H1 (cell line): Measurements from ENCODE around the gene SURF1. TPM values are rescaled to one million over a fixed set of nuclear protein-coding genes. Genes with fewer than 3 reads are reported as not detected.

Source experiments
- CTCF ChIA-PET: fragments of 300-600 bp; sonication (Branson Sonifier 250); formaldehyde crosslinking; loops from one replicate; lab custom pipeline; 2021; ENCODE audit not compliant: partially characterized antibody; lab: Charles Lee
- POLR2A ChIA-PET: fragments of 300-600 bp; sonication (Branson Sonifier 250); formaldehyde crosslinking; loops from one replicate; lab custom pipeline; 2021; ENCODE audit warnings: inconsistent platforms; ENCODE audit not compliant: partially characterized antibody; lab: Charles Lee
- DNase-seq, 2 experiments: peaks; one replicate each; pipeline versions ENCODE4 v3.0.0 to v3.0.0-alpha.2; 2010 to 2022; ENCODE audit warnings: low spot score in 2 of 2, low read depth in 1 of 2, mixed read lengths in 1 of 2
- FAIRE-seq: peaks from 2 replicates; lab custom pipeline; 2011; peaks lifted over from hg19 to GRCh38; lab: Jason Lieb, UNC
- H2AFZ ChIP-seq: 2 replicates; pipeline ENCODE4 v1.8.1; 2012; ENCODE audit warnings: low read length, inconsistent platforms
- H2AK5ac ChIP-seq: 2 replicates; pipeline ENCODE4 v1.6.1; 2013; ENCODE audit warnings: low read depth, low read length
- H2BK120ac ChIP-seq: replicated peaks from 2 replicates; pipeline ENCODE3; 2013; ENCODE audit warnings: low read depth, low read length, inconsistent platforms
- H2BK12ac ChIP-seq: 2 replicates; pipeline ENCODE4 v1.6.1; 2013; ENCODE audit warnings: low read depth, low read length
- H2BK15ac ChIP-seq: 2 replicates; pipeline ENCODE4 v1.6.1; 2013; ENCODE audit warnings: low read length
- H2BK20ac ChIP-seq: 2 replicates; pipeline ENCODE4 v1.6.1; 2013; ENCODE audit warnings: low read length
- H2BK5ac ChIP-seq: 2 replicates; pipeline ENCODE4 v1.6.1; 2013; ENCODE audit warnings: low read depth, low read length
- H3K14ac ChIP-seq: 2 replicates; pipeline ENCODE4 v1.6.1; 2013; ENCODE audit warnings: inconsistent platforms; ENCODE audit not compliant: insufficient read length
- H3K18ac ChIP-seq: 2 replicates; pipeline ENCODE4 v1.6.1; 2013; ENCODE audit warnings: low read length; ENCODE audit errors: extremely low read depth
- H3K23ac ChIP-seq: 2 replicates; pipeline ENCODE4 v1.6.1; 2013; ENCODE audit warnings: inconsistent platforms; ENCODE audit not compliant: insufficient read length
- H3K23me2 ChIP-seq: 2 replicates; pipeline ENCODE4 v1.6.1; 2013; ENCODE audit warnings: low read depth, low read length
- H3K27ac ChIP-seq: 2 replicates; pipeline ENCODE4 v1.6.1; 2011; ENCODE audit warnings: low read depth, low read length, inconsistent platforms
- H3K27me3 ChIP-seq, 4 experiments: replicated peaks in 1 of 4; 1 replicate in 1 of 4; 2 replicates in 3 of 4; pipeline versions ENCODE4 v1.6.1 to v1.8.1; 2011 to 2013; ENCODE audit warnings: low read length in 3 of 4, mild to moderate bottlenecking in 3 of 4, inconsistent platforms in 2 of 4, mixed read lengths in 2 of 4, moderate library complexity in 1 of 4; ENCODE audit not compliant: control insufficient read depth in 3 of 4, insufficient read depth in 3 of 4; ENCODE audit errors: extremely low read depth in 1 of 4
- H3K36me3 ChIP-seq, 4 experiments: 2 replicates each; pipeline versions ENCODE4 v1.6.1 to v1.8.1; 2011 to 2013; ENCODE audit warnings: mild to moderate bottlenecking in 4 of 4, low read length in 3 of 4, moderate library complexity in 2 of 4, control low read depth in 1 of 4, inconsistent platforms in 1 of 4; ENCODE audit not compliant: insufficient read depth in 4 of 4, control insufficient read depth in 2 of 4
- H3K4ac ChIP-seq: replicated peaks from 2 replicates; pipeline ENCODE3; 2013; ENCODE audit warnings: low read length, low read depth, mixed read lengths, inconsistent platforms; ENCODE audit not compliant: insufficient read length
- H3K4me1 ChIP-seq, 4 experiments: replicated peaks in 1 of 4; 1 replicate in 1 of 4; 2 replicates in 3 of 4; pipeline versions ENCODE4 v1.6.1 to v1.8.1; 2011 to 2013; ENCODE audit warnings: low read length in 3 of 4, inconsistent platforms in 2 of 4, mixed read lengths in 1 of 4; ENCODE audit not compliant: insufficient read depth in 4 of 4, control insufficient read depth in 3 of 4
- H3K4me2 ChIP-seq, 2 experiments: 2 replicates each; pipeline versions ENCODE4 v1.6.1 to v1.8.1; 2011 to 2013; ENCODE audit warnings: low read depth in 2 of 2, low read length in 2 of 2, control low read depth in 1 of 2, inconsistent platforms in 1 of 2, mild to moderate bottlenecking in 1 of 2; ENCODE audit not compliant: insufficient read depth in 1 of 2
- H3K4me3 ChIP-seq, 4 experiments: fragments of 200-600, 300-600 bp in 1 of 4; sonication (generic), shearing (Covaris generic), sonication (Bioruptor Twin) in 1 of 4; 2 replicates each; pipeline versions ENCODE4 v1.5.1 to v1.8.1; 2011 to 2016; ENCODE audit warnings: low read length in 4 of 4, low read depth in 3 of 4, control low read depth in 2 of 4, inconsistent platforms in 2 of 4, mild to moderate bottlenecking in 2 of 4, mixed read lengths in 1 of 4, moderate library complexity in 1 of 4; ENCODE audit not compliant: insufficient read depth in 2 of 4; ENCODE audit errors: extremely low read depth in 1 of 4
- H3K56ac ChIP-seq: replicated peaks from 2 replicates; pipeline ENCODE3; 2013; ENCODE audit warnings: low read depth, mild to moderate bottlenecking, mixed read lengths, low read length, inconsistent platforms; ENCODE audit not compliant: insufficient read length
- H3K79me1 ChIP-seq: 2 replicates; pipeline ENCODE4 v1.6.1; 2013; ENCODE audit warnings: low read depth, low read length, control low read depth
- H3K79me2 ChIP-seq, 2 experiments: 2 replicates each; pipeline versions ENCODE4 v1.6.1 to v1.8.1; 2012 to 2013; ENCODE audit warnings: low read length in 2 of 2, mild to moderate bottlenecking in 2 of 2, inconsistent platforms in 1 of 2; ENCODE audit not compliant: insufficient read depth in 2 of 2, control insufficient read depth in 1 of 2
- H3K9ac ChIP-seq, 4 experiments: replicated peaks in 1 of 4; 1 replicate in 1 of 4; 2 replicates in 3 of 4; pipeline versions ENCODE4 v1.6.1 to v1.8.1; 2011 to 2013; ENCODE audit warnings: low read depth in 3 of 4, low read length in 3 of 4, control low read depth in 2 of 4, mild to moderate bottlenecking in 2 of 4, moderate library complexity in 2 of 4, inconsistent platforms in 1 of 4; ENCODE audit errors: extremely low read depth in 1 of 4
- H3K9me3 ChIP-seq, 2 experiments: 2 replicates each; pipeline versions ENCODE4 v1.6.1 to v1.8.1; 2012 to 2013; ENCODE audit warnings: mild to moderate bottlenecking in 2 of 2, moderate library complexity in 2 of 2, control low read depth in 1 of 2, inconsistent platforms in 1 of 2, low read depth in 1 of 2, low read length in 1 of 2, mixed read lengths in 1 of 2; ENCODE audit not compliant: insufficient read depth in 2 of 2
- H4K20me1 ChIP-seq, 2 experiments: replicated peaks in 1 of 2; 2 replicates each; pipeline versions ENCODE3 to v1.8.1; 2011 to 2013; ENCODE audit warnings: inconsistent platforms in 2 of 2, low read length in 2 of 2, mild to moderate bottlenecking in 1 of 2; ENCODE audit not compliant: insufficient read depth in 2 of 2, control insufficient read depth in 1 of 2
- H4K5ac ChIP-seq: 2 replicates; pipeline ENCODE4 v1.6.1; 2013; ENCODE audit warnings: low read length, low read depth, mixed read lengths, inconsistent platforms; ENCODE audit not compliant: insufficient read length
- H4K8ac ChIP-seq: 2 replicates; pipeline ENCODE4 v1.8.0; 2013; ENCODE audit warnings: mild to moderate bottlenecking, moderate library complexity, low read length, inconsistent platforms; ENCODE audit not compliant: insufficient read depth; ENCODE audit errors: extremely low read depth
- H4K91ac ChIP-seq: replicated peaks from 2 replicates; pipeline ENCODE3; 2013; ENCODE audit warnings: low read length, mixed read lengths, inconsistent platforms; ENCODE audit not compliant: insufficient read length
- BRCA1 ChIP-seq: IDR thresholded peaks from 2 replicates; pipeline ENCODE4 v1.6.1; 2012; ENCODE audit warnings: low read depth, low read length, improper control_type of control experiment
- HDAC6 ChIP-seq: IDR thresholded peaks from one replicate; pipeline ENCODE4 v1.7.1; 2012; ENCODE audit warnings: low read depth, mild to moderate bottlenecking, inconsistent platforms, low read length, moderate library complexity
- POLR2A ChIP-seq, 2 experiments: IDR thresholded peaks; 1 replicate in 1 of 2; 2 replicates in 1 of 2; pipeline ENCODE4 v1.6.1; 2011; ENCODE audit warnings: low read depth in 2 of 2, low read length in 2 of 2, mild to moderate bottlenecking in 2 of 2; ENCODE audit errors: control extremely low read depth in 1 of 2
- SIN3A ChIP-seq, 2 experiments: IDR thresholded peaks in 1 of 2; conservative IDR thresholded peaks in 1 of 2; 2 replicates each; pipeline ENCODE4 v1.6.1; 2011 to 2012; ENCODE audit warnings: low read length in 2 of 2, improper control_type of control experiment in 1 of 2, low read depth in 1 of 2, mild to moderate bottlenecking in 1 of 2
- SIRT6 ChIP-seq: IDR thresholded peaks from one replicate; pipeline ENCODE4 v1.7.1; 2012; ENCODE audit warnings: low read length, inconsistent platforms
- USF2 ChIP-seq: IDR thresholded peaks from 2 replicates; pipeline ENCODE4 v1.6.1; 2011; ENCODE audit warnings: low read length, improper control_type of control experiment
- YY1 ChIP-seq: IDR thresholded peaks from 2 replicates; pipeline ENCODE4 v1.6.1; 2011; ENCODE audit warnings: low read depth, mild to moderate bottlenecking, low read length
- WGBS, 2 experiments: shearing (Covaris generic) in 1 of 2; methylation state at CpG; one replicate each; pipeline versions ENCODE4 v1.1.6 to v1.1.7; 2013 to 2015; ENCODE audit warnings: low lambda C conversion rate in 2 of 2, mixed read lengths in 2 of 2, inconsistent platforms in 1 of 2, low coverage in 1 of 2, missing lambda C conversion rate in 1 of 2; ENCODE audit not compliant: insufficient replicate concordance in 2 of 2, insufficient coverage in 1 of 2, insufficient read length in 1 of 2; ENCODE audit errors: extremely low coverage in 1 of 2, missing lambda C conversion rate in 1 of 2; 5-methylcytosine and 5-hydroxymethylcytosine counted together
- polyA plus RNA-seq, 7 experiments: library from polyadenylated mRNA; depleted of rRNA in 3 of 7; stranded (reverse) in 5 of 7; unstranded in 2 of 7; fragments of >200 nt in 5 of 7; fragments of 200-250 nt in 2 of 7; gene quantifications; 1 replicate in 5 of 7; 2 replicates in 1 of 7; 4 replicates in 1 of 7; pipeline versions ENCODE4 v1.2.1 to v1.2.3, GENCODE V29; 2011 to 2013; ENCODE audit warnings: missing spikeins in 2 of 7, mixed read lengths in 2 of 7
- total RNA-seq: library from RNA; stranded (reverse); fragmentation: NEBNext Ultra II Directional; extraction: Animal tissue kit (Norgen Biotek cat#: 25700); gene quantifications from 2 replicates; pipeline ENCODE4 v1.2.1, GENCODE V29; 2021

The SURF1 gene
- total and polyA plus RNA-seq, 2 of the 8 experiments (the other 6 are each of a cell fraction or from before 2014, with no cell fraction given) = 43.1 to 44.7 TPM

DNA sequence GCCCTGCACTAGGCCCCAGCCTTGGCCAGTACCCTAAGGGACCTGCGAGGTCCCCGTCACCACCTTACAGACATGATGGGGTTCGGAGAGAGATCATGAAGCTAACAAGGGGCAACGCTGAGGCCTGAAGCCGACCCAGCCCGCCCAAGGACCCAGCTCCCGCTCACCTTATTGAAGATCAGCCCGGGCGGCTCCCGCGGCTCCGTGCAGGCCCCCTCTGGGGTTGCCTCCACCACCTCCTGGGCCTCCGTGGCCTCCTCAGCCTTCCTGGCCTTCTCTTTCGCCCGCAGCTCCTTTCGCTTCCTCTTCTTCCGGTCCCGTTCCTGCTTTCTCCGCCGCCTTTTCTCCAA is 23.9 kb downstream of the SURF1 start:
- WGBS, 2 experiments = 89% methylated on average over 18 of the region's 20 CpGs; no CpG with 5 or more reads in 1 of the 2 experiments
- Histone ChIP-seq H3K23me2 (peaks cover 7% of the 10 kb centered on the region; the same call in 1 of the 2 replicates), H3K9me3 (no peaks in the 10 kb centered on the region), H2AFZ (no peak overlapping the region), H3K4ac (no peak overlapping the region), H3K36me3 (peaks cover 20 to 43% (median 35%) of the 10 kb centered on the region in 4 experiments), H3K14ac (no peak overlapping the region), H3K56ac (no peak overlapping the region), H4K20me1 (peaks cover 4 to 16% of the 10 kb centered on the region in 2 experiments), H2AK5ac (no peak overlapping the region), H3K4me1 (peaks cover 0 to 9% (median 2%) of the 10 kb centered on the region in 4 experiments; a peak in 1 of 7 replicates), H2BK20ac (no peak overlapping the region), H2BK15ac (no peak overlapping the region), H4K91ac (no peak overlapping the region), H4K8ac (no peak overlapping the region), H3K18ac (no peak overlapping the region), H3K23ac (no peak overlapping the region), H3K9ac (no peak overlapping the region), H3K27ac (no peak overlapping the region), H3K4me2 (no peak overlapping the region), H3K27me3 (no peaks in the 10 kb centered on the region), H3K4me3 (no peak overlapping the region), H4K5ac (no peak overlapping the region), H2BK12ac (no peak overlapping the region), H3K79me1 (peaks cover 10% of the 10 kb centered on the region), H2BK120ac (no peak overlapping the region), H2BK5ac (no peak overlapping the region), H3K79me2 (peaks cover 0 to 15% of the 10 kb centered on the region in 2 experiments; a peak in 2 of 4 replicates)
- TF ChIP-seq HDAC6 (no peak), YY1 (no peak), BRCA1 (no peak), SIRT6 (no peak), POLR2A (IDR thresholded peaks at IDR 0.05; ENCODE audit: control extremely low read depth in 1 of 2, low read depth in 2 of 2, low read length in 2 of 2) (no peak), USF2 (no peak), SIN3A (conservative IDR thresholded peaks at IDR 0.05 in 1 of 2, IDR thresholded peaks at IDR 0.05 in 1 of 2; ENCODE audit: low read depth in 1 of 2, low read length in 2 of 2) (no peak)
- ChIA-PET CTCF (interaction anchor here (0.6 to 7.0 kb wide), 10 partner anchors 10 to 155 kb away, joined by 3 to 123 read pairs (median 4); no protein-coding TSS in a partner anchor), POLR2A (interaction anchor here (1.2 to 7.3 kb wide), 6 partner anchors 8 to 150 kb away, joined by 3 to 120 read pairs (median 7); partner anchors contain the start of genes MED22 and RPL7A)
- DNase-seq = no peak
- no peak for FAIRE-seq
